HepG2 (cell line): ENCODE results near the gene A4GNT.

Experiments used
- JUND ChIP-seq: sonication (generic); formaldehyde crosslinking; IDR thresholded peaks from 2 replicates; pipeline ENCODE4 v1.8.0; 2022; ENCODE audit warnings: mild to moderate bottlenecking, missing genetic modification reagents
- POLR2AphosphoS5 ChIP-seq: IDR thresholded peaks from 2 replicates; pipeline ENCODE4 v1.6.1; 2012; ENCODE audit warnings: low read depth, low read length
- REST ChIP-seq, 2 experiments: IDR thresholded peaks; 2 replicates each; pipeline ENCODE4 v1.6.1; 2011 to 2012; ENCODE audit warnings: low read length in 2 of 2, borderline replicate concordance in 1 of 2, low read depth in 1 of 2, mild to moderate bottlenecking in 1 of 2, moderate library complexity in 1 of 2
- ZBTB33 ChIP-seq: sonication (generic); formaldehyde crosslinking; IDR thresholded peaks from 2 replicates; pipeline ENCODE4 v1.4.0; 2020; ENCODE audit warnings: missing genetic modification reagents

- TF ChIP-seq ZBTB33 (CRISPR knock-in tag) (no peak), JUND (CRISPR knock-in tag) (no peak), REST (IDR thresholded peaks at IDR 0.05; ENCODE audit: borderline replicate concordance in 1 of 2, low read depth in 1 of 2, low read length in 2 of 2) (no peak), POLR2AphosphoS5 (no peak)
These were observed 6.5 kb downstream of the A4GNT start for GRCh38 chr3:138125548-138126221.
